Measurements from ENCODE around the gene SH3BP4. TPM values are rescaled to one million over a fixed set of nuclear protein-coding genes. Genes with fewer than 3 reads are reported as not detected.

SH3BP4 gene
- total and polyA plus RNA-seq, 2 donors: 11.7 to 14.3 TPM

- Histone ChIP-seq H3K4me1 (ENCODE audit: insufficient read depth) (no peaks in the 10 kb centered on the region), H3K36me3 (ENCODE audit: insufficient read depth) (no peaks in the 10 kb centered on the region), H3K4me3 (ENCODE audit: low read depth, low read length) (peak overlapping the region; percentile 88), H3K27ac (ENCODE audit: low read depth) (no peak overlapping the region)
- 60% methylated on average over 20 of the region's 20 CpGs for WGBS
- no peak for DNase-seq (ENCODE audit: extremely low spot score)
Measured at GRCh38 chr2:234953116-234954031, 1.6 kb downstream of the SH3BP4 start.

DNA sequence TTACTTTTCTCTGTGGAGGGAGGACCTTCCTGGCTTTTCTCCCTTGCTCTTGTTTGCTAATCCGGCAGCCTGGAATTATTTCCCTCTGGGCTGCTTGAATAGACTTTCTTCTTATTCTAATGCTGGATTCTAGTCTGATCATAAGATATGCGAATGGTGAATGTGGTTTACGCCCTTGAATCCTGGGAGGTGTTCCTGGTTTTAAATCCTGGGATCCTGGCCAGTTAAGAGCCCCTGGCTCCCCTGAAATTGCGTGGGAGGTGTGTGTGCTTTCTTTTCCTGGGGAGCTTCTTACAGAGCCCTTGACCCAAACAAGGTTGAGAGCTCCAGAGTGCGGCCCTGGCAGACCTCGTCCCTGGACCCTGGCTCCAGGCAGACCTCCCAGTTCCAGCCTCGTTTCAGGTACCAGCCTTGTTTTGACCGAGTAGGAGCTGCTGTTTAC lies 2.8 kb downstream of the SH3BP4 start:
- no peak for DNase-seq (ENCODE audit: extremely low spot score)
- Histone ChIP-seq H3K4me1 (ENCODE audit: insufficient read depth) (no peaks in the 10 kb centered on the region), H3K4me3 (ENCODE audit: low read depth, low read length) (no peak overlapping the region), H3K27ac (ENCODE audit: low read depth) (no peak overlapping the region), H3K36me3 (ENCODE audit: insufficient read depth) (no peaks in the 10 kb centered on the region)
- WGBS: 70% methylated on average over 8 of the region's 8 CpGs

- no peak for DNase-seq (ENCODE audit: extremely low spot score)
- no peaks in the 10 kb centered on the region for H3K4me1 ChIP-seq (ENCODE audit: insufficient read depth)
- WGBS: 94% methylated on average over 16 of the region's 16 CpGs
- H3K36me3 ChIP-seq (ENCODE audit: insufficient read depth): no peaks in the 10 kb centered on the region
- H3K4me3 ChIP-seq (ENCODE audit: low read depth, low read length): no peak overlapping the region
- no peak overlapping the region for H3K27ac ChIP-seq (ENCODE audit: low read depth)
Measured at GRCh38 chr2:234955091-234955591, 3.3 kb downstream of the SH3BP4 start.

- H3K36me3 ChIP-seq (ENCODE audit: insufficient read depth): no peaks in the 10 kb centered on the region
- 92% methylated on average over 10 of the region's 10 CpGs for WGBS
- no peaks in the 10 kb centered on the region for H3K4me1 ChIP-seq (ENCODE audit: insufficient read depth)
- no peak overlapping the region for H3K4me3 ChIP-seq (ENCODE audit: low read depth, low read length)
- H3K27ac ChIP-seq (ENCODE audit: low read depth): no peak overlapping the region
- no peak for DNase-seq (ENCODE audit: extremely low spot score)
Measured at GRCh38 chr2:234955971-234956509, 4.2 kb downstream of the SH3BP4 start.

GRCh38 chr2:234957834-234958135 lies 6.0 kb downstream of the SH3BP4 start:
- Histone ChIP-seq H3K4me3 (ENCODE audit: low read depth, low read length) (no peak overlapping the region), H3K4me1 (ENCODE audit: insufficient read depth) (no peaks in the 10 kb centered on the region), H3K36me3 (ENCODE audit: insufficient read depth) (no peaks in the 10 kb centered on the region), H3K27ac (ENCODE audit: low read depth) (no peak overlapping the region)
- WGBS: 77% methylated on average over 3 of the region's 3 CpGs
- DNase-seq (ENCODE audit: extremely low spot score): no peak

GRCh38 chr2:234958311-234958710 lies 6.5 kb downstream of the SH3BP4 start:
- no peak for DNase-seq (ENCODE audit: extremely low spot score)
- Histone ChIP-seq H3K4me3 (ENCODE audit: low read depth, low read length) (no peak overlapping the region), H3K36me3 (ENCODE audit: insufficient read depth) (no peaks in the 10 kb centered on the region), H3K4me1 (ENCODE audit: insufficient read depth) (no peaks in the 10 kb centered on the region), H3K27ac (ENCODE audit: low read depth) (no peak overlapping the region)
- 92% methylated on average over 5 of the region's 5 CpGs for WGBS

DNA sequence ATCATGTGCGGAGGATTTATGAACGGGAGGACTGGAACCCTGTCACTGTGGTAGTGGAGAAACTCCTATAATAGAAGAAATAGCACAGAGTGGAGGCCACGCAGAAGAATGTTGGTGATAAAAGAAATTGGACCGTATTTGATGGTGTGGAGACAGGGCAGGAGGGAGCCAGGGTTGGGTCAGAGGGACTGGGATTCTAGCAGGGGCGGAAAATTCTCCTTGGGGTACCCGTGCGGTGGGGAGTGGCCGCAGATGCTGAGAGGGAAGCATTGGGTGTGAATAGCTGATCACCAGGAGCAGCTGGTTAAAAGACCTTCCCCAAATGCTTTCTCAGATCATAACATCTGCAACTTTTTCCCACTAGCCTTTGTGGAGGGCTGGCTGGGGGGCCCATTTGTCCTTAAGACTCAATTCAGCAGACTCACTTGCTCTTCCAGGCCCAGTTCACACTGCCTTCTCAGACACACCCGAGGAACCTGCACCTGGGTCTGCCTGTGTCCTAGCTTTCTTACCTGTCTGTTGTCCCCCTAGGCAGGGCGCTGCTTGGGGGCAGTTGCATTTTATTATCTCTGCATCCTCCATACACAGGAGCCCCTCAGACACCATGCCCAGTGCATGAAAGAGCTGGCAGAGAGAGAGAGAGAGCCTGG lies 7.1 kb downstream of the SH3BP4 start:
- no peaks in the 10 kb centered on the region for H3K36me3 ChIP-seq (ENCODE audit: insufficient read depth)
- 95% methylated on average over 10 of the region's 10 CpGs for WGBS
- H3K4me1 ChIP-seq (ENCODE audit: insufficient read depth): no peaks in the 10 kb centered on the region
- no peak for DNase-seq (ENCODE audit: extremely low spot score)
- no peak overlapping the region for H3K27ac ChIP-seq (ENCODE audit: low read depth)
- no peak overlapping the region for H3K4me3 ChIP-seq (ENCODE audit: low read depth, low read length)

DNA sequence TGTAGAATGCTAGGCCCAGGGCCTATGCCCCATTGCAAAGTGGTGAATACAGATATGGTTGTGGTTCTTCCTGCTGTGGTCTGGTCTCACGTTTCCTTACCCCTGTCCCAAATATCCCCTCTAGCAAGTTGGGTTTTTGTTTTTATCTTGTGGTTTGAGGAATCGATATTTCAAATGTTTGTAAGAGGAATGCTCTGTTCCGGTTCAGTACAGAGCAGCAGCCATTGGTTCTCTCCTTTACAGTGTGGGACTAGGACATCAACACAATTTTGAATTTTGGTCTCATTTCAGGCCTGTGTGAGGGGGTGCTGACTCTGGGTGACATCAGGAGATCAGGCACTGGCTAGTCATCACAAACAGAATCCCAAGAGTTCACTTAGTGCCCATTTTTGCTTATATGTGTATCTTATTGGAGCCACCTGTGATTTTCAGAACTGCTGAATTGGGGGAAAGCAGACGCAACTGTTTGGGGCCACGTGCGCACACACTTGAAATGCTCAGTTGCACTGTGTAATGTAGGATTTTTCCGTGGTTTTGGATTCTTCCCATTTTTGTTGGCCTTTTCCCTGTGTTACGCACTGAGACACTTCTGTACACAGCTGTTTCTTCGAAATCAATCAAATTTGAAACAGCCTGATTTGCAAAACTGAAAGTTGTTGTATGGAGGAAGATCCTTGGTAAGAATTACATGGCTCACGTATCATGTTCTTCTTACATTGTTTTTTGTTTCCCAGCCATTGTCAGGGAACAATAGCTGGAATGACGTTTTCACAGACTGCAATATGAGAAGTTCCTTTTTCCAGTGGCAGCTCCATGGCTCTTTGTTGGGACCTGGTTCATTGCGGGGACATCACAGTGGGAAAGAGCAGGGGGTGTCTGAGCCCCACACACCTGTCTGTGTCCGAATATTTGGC lies 8.6 kb downstream of the SH3BP4 start:
- no peak overlapping the region for H3K4me3 ChIP-seq (ENCODE audit: low read depth, low read length)
- H3K27ac ChIP-seq (ENCODE audit: low read depth): no peak overlapping the region
- DNase-seq (ENCODE audit: extremely low spot score): no peak
- H3K36me3 ChIP-seq (ENCODE audit: insufficient read depth): no peaks in the 10 kb centered on the region
- 84% methylated on average over 13 of the region's 13 CpGs for WGBS
- H3K4me1 ChIP-seq (ENCODE audit: insufficient read depth): no peaks in the 10 kb centered on the region

DNA sequence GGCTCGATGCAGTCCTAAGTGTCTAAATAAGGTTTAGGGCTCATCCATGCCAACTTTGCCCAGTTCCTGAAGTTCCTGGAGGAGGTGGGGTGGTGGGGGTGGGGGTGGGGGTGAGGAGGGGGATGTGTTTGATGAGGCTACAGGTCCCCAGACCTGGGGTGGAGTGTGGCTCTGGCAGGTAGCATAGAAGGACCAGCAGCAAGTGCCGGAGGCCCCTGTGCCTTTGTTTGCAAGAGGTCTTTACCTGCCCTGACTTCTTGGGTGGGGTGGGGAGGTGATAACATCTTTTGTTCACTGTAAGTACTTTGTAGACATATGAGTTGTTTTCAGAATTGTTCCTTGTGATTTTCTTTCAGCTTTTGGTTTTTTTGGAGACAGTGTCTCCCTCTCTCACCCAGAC lies 10.0 kb downstream of the SH3BP4 start:
- no peaks in the 10 kb centered on the region for H3K4me1 ChIP-seq (ENCODE audit: insufficient read depth)
- H3K4me3 ChIP-seq (ENCODE audit: low read depth, low read length): no peak overlapping the region
- no peak for DNase-seq (ENCODE audit: extremely low spot score)
- H3K36me3 ChIP-seq (ENCODE audit: insufficient read depth): no peaks in the 10 kb centered on the region
- WGBS: 94% methylated on average over 2 of the region's 2 CpGs
- no peak overlapping the region for H3K27ac ChIP-seq (ENCODE audit: low read depth)

DNA sequence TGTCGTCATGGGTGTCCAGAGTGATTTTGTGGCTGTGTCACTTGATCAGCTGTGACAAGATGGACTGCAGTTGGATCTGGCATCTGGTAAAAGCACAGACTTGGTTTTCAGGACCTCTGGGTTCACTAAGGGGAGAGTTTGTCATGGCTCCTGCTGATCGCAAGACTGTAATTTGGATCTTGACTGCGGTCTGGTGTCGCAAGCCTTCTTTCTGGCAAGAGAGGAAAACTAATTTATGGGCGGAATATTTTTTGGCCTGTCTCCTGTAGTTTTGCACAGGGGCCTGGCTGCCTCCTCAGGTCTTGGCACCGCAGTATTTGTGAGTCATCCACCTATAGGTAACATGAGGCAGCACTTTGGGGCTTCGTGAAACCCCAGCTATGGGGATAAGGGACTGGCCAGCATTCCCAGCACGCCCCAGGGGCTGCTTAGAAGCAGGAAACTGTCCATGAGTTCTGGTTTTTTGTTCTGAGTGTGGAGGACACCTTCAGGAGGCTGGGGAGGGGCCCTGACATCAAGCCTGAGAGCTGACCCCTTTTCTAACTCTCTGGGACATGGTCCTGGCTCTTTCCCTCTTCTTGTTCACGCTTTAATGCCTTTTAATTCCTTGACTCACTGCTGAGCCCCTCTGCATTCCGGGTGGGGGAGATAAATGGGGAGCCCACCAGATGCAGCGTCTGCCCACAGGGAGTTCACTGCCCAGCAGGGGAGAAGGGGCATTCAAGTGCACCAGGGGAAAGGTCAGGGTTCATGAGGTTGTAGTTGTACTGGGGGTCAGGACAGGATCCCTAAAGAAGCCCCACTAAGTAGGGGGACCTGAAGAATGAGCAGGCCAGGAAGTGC lies 12.2 kb downstream of the SH3BP4 start:
- DNase-seq (ENCODE audit: extremely low spot score): no peak
- H3K27ac ChIP-seq (ENCODE audit: low read depth): no peak overlapping the region
- H3K4me3 ChIP-seq (ENCODE audit: low read depth, low read length): no peak overlapping the region
- WGBS: 77% methylated on average over 11 of the region's 11 CpGs
- no peaks in the 10 kb centered on the region for H3K36me3 ChIP-seq (ENCODE audit: insufficient read depth)
- no peaks in the 10 kb centered on the region for H3K4me1 ChIP-seq (ENCODE audit: insufficient read depth)

GRCh38 chr2:234964631-234965461 lies 13.0 kb downstream of the SH3BP4 start:
- H3K36me3 ChIP-seq (ENCODE audit: insufficient read depth): no peaks in the 10 kb centered on the region
- H3K4me1 ChIP-seq (ENCODE audit: insufficient read depth): no peaks in the 10 kb centered on the region
- DNase-seq (ENCODE audit: extremely low spot score): no peak
- WGBS: 83% methylated on average over 18 of the region's 18 CpGs
- H3K4me3 ChIP-seq (ENCODE audit: low read depth, low read length): no peak overlapping the region
- no peak overlapping the region for H3K27ac ChIP-seq (ENCODE audit: low read depth)

- 86% methylated on average over 6 of the region's 6 CpGs for WGBS
- DNase-seq (ENCODE audit: extremely low spot score): no peak
- Histone ChIP-seq H3K4me3 (ENCODE audit: low read depth, low read length) (no peak overlapping the region), H3K27ac (ENCODE audit: low read depth) (no peak overlapping the region), H3K36me3 (ENCODE audit: insufficient read depth) (no peaks in the 10 kb centered on the region), H3K4me1 (ENCODE audit: insufficient read depth) (no peaks in the 10 kb centered on the region)
Measured at GRCh38 chr2:234966340-234966739, 14.5 kb downstream of the SH3BP4 start.
